Measurements from ENCODE around the gene RALGAPB.
"Not testable (repeated sequence)": the region's sequence is repeated elsewhere in the genome, so short reads cannot be mapped to it uniquely, and the experiment has no call there.

The RALGAPB gene

DNA sequence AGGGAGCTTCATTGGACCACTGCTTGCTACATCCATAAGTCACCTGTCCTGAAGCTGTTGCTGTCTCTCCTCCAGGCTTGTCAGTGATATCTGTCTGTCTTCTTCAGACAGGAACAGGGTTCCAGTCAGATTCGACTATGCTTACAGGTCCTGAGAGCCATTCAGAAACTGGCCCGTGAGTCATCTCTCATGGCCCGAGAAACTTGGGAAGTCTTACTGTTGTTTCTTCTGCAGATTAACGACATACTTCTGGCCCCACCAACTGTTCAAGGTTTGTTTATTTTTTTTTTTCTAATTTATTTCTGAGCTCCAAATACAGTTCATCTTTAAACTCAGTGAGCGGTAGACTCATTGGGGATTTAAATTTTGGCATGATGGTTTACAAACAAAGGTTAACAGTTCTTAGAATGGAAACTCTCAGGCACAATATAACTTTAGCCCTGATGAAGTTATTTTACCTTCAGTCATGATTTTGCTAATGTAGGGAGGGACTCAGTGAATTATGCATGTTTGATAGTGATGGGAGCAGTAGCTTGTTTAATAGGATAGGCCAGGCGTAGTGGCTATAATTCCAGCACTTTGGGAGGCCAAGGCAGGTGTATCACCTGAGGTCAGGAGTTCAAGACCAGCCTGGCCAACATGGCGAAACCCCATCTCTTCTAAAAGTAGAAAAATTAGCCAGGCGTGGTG lies 24.7 kb downstream of the RALGAPB start:
- TF ChIP-seq, protein P1, sequence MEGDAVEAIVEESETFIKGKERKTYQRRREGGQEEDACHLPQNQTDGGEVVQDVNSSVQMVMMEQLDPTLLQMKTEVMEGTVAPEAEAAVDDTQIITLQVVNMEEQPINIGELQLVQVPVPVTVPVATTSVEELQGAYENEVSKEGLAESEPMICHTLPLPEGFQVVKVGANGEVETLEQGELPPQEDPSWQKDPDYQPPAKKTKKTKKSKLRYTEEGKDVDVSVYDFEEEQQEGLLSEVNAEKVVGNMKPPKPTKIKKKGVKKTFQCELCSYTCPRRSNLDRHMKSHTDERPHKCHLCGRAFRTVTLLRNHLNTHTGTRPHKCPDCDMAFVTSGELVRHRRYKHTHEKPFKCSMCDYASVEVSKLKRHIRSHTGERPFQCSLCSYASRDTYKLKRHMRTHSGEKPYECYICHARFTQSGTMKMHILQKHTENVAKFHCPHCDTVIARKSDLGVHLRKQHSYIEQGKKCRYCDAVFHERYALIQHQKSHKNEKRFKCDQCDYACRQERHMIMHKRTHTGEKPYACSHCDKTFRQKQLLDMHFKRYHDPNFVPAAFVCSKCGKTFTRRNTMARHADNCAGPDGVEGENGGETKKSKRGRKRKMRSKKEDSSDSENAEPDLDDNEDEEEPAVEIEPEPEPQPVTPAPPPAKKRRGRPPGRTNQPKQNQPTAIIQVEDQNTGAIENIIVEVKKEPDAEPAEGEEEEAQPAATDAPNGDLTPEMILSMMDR (IDR thresholded peaks at IDR 0.05; ENCODE audit: low read length, missing control alignments), result no peak
- H3K4me3 ChIP-seq (replicated peaks; ENCODE audit: low read depth, low read length), result no peak overlapping the region
- DNase-seq (ENCODE audit: low read depth), result no peak

- no peak for DNase-seq (ENCODE audit: low read depth)
- no peak overlapping the region for H3K4me3 ChIP-seq (replicated peaks; ENCODE audit: low read depth, low read length)
- TF ChIP-seq, protein P1 (IDR thresholded peaks at IDR 0.05; ENCODE audit: low read length, missing control alignments), result no peak
These were observed 26.3 kb downstream of the RALGAPB start for GRCh38 chr20:38498909-38499308.

GRCh38 chr20:38499366-38499765 lies 26.7 kb downstream of the RALGAPB start:
- no peak for DNase-seq (ENCODE audit: low read depth)
- no peak overlapping the region for H3K4me3 ChIP-seq (replicated peaks; ENCODE audit: low read depth, low read length)
- TF ChIP-seq, protein P1 (IDR thresholded peaks at IDR 0.05; ENCODE audit: low read length, missing control alignments), result no peak

GRCh38 chr20:38501858-38502436 lies 29.3 kb downstream of the RALGAPB start:
- no peak overlapping the region for H3K4me3 ChIP-seq (replicated peaks; ENCODE audit: low read depth, low read length)
- TF ChIP-seq, protein P1 (IDR thresholded peaks at IDR 0.05; ENCODE audit: low read length, missing control alignments), result no peak
- no peak for DNase-seq (ENCODE audit: low read depth)

GRCh38 chr20:38504368-38505090 lies 31.9 kb downstream of the RALGAPB start:
- no peak overlapping the region for H3K4me3 ChIP-seq (replicated peaks; ENCODE audit: low read depth, low read length)
- DNase-seq (ENCODE audit: low read depth), result no peak
- TF ChIP-seq, protein P1 (IDR thresholded peaks at IDR 0.05; ENCODE audit: low read length, missing control alignments), result no peak

DNA sequence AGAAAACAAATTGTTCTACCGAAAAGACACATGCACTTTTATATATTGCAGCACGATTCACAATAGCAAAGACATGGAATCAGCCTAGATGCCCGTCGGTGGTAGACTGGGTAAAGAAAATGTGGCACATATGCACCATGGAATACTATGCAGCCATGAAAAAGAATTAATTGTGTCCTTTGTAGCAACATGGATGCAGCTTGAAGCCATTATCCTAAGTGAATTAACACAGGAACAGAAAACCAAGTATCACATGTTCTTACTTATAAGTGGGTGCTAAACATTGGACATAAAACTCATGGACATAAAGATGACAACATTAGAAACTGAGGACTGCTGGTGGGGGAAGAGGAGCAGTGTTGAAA lies 32.4 kb downstream of the RALGAPB start:
- no peak for DNase-seq (ENCODE audit: low read depth)
- H3K4me3 ChIP-seq (replicated peaks; ENCODE audit: low read depth, low read length), result no peak overlapping the region
- TF ChIP-seq, protein P1 (IDR thresholded peaks at IDR 0.05; ENCODE audit: low read length, missing control alignments), result no peak

DNA sequence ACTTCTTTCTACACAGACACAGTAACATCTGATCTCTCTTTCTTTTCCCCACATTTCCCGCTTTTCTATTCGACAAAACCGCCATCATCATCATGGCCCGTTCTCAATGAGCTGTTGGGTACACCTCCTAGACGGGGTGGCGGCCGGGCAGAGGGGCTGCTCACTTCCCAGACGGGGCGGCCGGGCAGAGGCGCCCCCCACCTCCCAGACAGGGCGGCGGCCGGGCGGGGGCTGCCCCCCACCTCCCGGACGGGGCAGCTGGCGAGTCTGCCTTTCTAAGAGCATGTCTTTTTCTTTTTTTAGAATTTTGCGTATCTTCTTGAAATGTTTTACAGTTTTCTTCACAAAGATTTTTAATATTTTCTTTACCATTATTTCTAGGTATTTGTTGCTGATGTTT lies 39.1 kb downstream of the RALGAPB start:
- not testable (repeated sequence) for H3K4me3 ChIP-seq (replicated peaks; ENCODE audit: low read depth, low read length); DNase-seq (ENCODE audit: low read depth)

All from fibroblast of pulmonary artery (primary cell).